GM19240 (cell line): ENCODE measurements around the gene SMYD2.

Experiments used
- DNase-seq: peaks from one replicate; pipeline ENCODE4 v3.0.0; 2011; ENCODE audit warnings: low spot score; ENCODE audit not compliant: insufficient read length

SMYD2 gene

GRCh38 chr1:214300149-214300780 is 19.3 kb downstream of the SMYD2 start:
- DNase-seq, result no peak

DNA sequence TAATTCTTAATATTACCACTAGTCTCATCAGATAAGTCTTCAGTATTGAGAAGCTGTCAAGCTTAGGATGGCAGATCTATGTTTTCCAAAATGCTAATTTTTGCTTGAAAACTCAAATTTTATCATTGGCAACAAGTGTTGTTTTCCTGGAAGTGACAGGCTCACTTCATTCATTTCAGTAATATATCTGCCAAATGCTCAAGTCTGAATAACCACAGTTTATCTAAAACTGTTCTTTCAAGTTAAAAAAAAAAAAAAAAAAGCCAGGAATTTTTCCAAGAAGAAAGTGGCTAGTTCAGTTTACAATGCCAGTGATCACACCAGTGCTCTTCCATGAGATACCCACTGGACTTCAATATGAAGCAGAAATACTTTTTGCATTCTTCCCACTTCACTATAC is 20.6 kb downstream of the SMYD2 start:
- DNase-seq, result no peak

DNA sequence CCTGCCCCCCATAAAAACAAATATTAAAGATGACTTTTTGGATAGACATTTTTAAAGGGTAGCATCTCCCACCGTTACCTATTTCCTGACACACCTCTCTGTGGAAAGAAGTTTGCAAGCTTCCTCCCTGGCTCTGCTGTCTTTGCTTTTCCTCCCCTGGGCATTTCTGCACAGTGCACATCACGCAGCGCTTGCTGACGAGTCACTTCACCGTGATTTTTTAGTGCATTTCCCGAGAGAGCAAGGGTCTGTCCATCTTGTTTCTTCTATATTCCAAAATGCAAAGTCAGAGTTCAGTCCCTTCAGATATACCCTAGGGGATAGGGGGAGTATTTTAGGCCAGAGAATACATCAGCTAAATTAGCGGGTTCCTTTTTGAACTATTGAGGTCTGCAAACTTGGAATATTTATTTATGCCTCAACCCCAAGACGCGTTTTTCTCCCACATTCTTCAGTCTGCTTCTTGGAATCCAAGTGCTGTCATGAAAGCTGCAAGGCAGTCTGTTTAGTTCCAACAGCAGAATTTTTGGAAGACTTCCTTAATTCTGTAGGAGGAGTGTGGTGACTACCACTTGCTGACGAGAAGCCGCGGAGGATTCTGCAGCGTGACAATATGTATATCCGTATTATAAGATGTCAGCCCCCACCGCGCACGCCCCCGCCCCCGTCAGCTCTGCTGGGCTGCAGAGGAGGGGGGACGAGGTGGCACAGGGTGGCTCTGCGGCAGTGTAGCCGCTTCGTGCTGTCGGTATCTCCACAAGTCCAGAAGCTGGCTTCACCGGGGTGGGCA is 22.4 kb downstream of the SMYD2 start:
- no peak for DNase-seq

- DNase-seq, result no peak
Observed at GRCh38 chr1:214305164-214305751, 24.3 kb downstream of the SMYD2 start.

GRCh38 chr1:214306269-214306668 is 25.3 kb downstream of the SMYD2 start:
- DNase-seq, result no peak

DNA sequence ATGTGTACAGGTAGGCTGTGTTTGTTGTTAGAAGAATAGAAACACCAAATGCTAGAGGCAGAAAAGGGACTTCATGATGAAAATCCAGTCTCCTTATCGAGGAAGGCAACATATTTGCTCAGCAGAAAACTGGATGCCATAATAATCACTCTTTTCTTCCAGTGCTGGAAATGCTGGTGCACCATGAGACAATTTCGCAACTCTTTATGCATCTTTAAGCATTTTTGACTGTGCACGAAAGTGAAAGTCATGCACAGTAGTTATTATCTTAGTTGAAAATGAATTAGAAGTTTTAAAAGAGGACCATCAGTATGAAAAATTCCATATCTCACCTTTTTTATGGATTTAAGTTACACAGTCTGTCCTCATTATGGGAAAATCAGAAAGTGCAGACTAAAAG is 29.1 kb downstream of the SMYD2 start:
- DNase-seq, result no peak

GRCh38 chr1:214310777-214311690 is 30.1 kb downstream of the SMYD2 start:
- no peak for DNase-seq

DNA sequence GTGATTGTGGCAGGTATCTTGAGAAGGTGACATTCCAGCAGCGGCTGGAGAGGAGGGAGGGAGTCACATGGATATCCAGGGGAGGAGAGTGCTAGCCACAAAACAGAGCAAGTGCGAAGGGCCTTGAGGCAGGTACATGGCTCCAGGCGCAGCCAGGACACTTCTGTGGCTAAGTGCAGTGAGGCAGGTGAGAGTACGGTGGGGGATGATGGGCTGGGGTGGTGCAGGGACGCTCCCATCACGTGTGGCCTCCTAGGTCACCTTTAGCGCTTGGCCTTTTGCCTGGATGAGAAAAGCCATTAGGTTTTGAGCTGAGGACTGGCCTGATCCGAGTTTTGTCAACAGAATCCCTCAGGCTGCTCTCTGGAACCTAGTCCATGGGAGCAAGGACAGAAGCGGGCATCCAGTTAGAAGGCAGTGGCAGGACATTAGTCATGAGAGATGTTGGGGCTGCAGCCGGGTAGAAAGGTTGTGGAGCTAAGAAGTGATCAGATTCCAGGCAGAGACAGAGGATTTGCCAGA is 31.6 kb downstream of the SMYD2 start:
- DNase-seq, result no peak

- DNase-seq, result no peak
Observed at GRCh38 chr1:214314178-214314843, 33.4 kb downstream of the SMYD2 start.

DNA sequence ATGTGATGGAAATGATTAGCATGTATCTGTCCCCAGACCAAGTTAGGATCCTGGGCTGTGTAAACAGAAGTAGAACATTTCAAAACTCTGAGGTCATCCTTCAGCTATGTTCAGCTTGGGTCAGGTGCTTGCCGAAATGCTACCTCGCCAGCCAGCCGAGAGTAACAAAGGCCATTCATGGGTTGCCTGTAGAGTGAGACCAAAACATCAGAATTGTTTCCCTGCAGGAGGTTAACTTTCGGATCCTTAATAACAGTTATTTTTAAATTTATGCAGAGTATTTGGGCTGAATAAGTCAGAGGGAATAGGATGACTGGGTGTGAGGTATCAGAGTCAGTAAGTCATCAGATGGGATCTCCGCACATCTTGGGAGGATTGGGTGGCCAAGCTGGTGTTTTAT is 35.6 kb downstream of the SMYD2 start:
- DNase-seq, result no peak

DNA sequence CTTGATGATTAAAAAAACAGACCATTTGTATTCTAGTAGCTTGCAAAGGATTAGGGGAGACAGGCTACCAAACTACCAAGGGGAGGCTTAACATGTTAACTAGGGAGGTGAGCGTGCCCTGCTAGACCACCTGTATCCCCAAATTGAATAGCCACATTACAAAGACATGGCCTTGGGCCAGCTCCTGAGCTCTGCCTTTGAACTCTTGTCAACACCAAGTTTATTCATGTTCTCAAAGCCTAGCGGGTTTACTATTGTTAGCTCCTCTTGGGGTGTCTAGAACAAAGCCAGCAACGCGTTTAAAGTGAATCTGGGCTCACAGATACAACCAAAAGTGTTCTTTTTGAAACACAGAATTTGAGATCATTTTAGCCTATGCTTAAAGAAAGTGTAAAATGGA is 36.3 kb downstream of the SMYD2 start:
- DNase-seq, result no peak

- no peak for DNase-seq
Observed at GRCh38 chr1:214317734-214318133, 36.8 kb downstream of the SMYD2 start.

DNA sequence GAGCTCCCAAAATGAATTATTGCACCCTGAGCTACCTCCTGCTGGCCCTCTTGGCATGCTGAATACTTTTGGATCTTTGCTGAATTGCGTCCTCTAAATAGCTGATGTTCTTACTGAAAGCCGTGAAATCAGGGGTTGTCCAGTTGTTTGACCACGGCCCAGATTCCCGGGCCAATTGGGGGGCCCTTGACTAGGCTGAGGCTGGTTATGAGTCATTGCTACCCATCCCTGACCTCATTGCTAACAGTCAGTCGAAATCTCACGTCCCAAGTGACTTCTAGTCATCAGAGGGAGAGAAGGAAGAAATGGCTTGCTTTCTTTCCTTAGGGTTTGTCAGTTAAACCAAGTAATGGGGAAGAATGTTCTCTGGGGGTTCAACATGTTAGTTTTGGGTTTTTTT is 37.4 kb downstream of the SMYD2 start:
- no peak for DNase-seq

DNA sequence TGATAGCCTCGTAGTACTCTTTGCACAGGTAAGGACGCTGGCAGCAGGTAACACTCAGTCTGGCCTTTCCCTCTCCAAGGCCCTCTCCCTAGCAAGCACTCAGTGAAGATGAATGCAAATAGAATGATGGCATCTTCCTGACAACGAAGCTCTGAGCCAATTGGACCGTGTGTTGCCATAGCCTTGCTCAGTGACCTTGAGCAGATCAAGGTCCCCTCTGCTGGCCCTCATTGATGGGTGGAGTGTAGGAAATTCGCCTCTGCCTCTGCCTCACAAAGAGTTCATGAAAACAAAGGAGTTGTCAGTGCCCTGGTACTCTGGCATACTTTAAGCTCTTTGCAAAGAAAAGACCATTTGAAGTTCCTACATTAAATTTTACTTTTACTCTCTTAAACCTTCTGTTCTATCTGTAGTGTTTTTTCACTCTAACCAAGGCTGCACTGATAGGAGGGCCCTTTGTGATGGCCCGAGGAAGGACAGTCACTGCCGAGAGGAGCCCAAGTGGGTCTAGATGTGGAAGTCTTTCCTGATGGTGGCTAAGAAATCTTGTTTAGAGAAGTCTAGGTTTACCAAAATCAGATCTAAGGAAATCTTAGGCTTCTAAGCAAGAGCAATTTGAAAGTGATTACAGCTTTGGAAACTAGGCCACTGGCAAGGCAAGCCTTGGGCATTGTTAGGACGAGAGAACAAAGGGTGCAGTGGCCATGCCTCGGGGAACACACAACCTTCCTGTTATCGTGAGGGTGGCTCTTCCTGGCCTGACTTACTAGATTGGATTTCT is 38.2 kb downstream of the SMYD2 start:
- no peak for DNase-seq

DNA sequence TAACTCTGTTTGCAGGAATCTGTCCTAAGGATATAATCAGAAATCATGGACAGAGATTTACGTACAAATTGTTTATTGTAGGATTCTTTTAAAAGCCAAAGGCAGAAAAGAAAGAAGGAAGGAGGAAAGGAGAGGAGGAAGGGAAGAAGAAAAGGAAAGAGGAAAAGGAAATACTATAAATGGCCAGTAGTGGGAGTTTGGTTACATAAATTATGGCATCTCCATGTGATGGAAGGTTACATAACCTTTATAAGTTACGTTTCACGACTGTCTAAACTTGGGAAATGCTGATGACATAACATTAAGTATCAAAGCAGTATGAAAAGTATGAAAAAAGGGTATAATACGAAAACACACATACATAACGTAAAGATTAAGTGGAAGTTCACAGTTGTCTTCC is 39.0 kb downstream of the SMYD2 start:
- DNase-seq, result no peak

DNA sequence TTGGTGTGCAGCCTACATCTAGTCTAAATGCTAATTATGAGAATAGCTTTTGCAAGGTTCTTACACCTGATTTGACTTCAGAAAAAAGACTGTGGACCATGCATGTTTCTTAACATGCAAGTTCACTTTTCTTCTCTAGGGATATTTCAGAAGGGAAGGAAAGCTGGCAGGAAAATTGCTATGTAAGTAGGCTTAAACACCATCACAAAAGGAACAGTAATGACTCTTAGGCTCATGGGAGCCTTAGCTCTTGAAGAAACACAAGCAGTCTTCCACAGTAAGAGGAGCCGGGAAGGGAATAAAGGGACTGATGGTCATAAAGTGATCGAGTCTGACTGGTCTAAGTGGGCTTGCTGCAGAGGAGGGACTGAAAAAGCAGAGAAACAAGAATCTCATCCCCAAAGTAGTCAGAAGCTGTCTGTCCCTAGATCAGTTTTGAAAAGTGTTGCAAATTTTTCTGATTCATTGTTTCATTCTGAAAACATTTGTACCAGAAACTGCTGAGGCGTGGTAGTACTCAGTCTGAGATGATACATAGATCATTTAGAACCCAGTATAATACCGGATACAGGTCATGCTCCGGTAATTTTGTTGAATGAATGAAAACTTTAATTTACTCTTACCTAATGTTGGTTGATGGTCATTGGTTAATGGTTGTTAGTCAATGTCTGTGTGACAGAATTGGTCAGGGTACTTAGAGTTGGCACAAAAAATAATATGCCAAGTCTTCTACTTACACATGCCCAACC is 40.9 kb downstream of the SMYD2 start:
- no peak for DNase-seq

DNA sequence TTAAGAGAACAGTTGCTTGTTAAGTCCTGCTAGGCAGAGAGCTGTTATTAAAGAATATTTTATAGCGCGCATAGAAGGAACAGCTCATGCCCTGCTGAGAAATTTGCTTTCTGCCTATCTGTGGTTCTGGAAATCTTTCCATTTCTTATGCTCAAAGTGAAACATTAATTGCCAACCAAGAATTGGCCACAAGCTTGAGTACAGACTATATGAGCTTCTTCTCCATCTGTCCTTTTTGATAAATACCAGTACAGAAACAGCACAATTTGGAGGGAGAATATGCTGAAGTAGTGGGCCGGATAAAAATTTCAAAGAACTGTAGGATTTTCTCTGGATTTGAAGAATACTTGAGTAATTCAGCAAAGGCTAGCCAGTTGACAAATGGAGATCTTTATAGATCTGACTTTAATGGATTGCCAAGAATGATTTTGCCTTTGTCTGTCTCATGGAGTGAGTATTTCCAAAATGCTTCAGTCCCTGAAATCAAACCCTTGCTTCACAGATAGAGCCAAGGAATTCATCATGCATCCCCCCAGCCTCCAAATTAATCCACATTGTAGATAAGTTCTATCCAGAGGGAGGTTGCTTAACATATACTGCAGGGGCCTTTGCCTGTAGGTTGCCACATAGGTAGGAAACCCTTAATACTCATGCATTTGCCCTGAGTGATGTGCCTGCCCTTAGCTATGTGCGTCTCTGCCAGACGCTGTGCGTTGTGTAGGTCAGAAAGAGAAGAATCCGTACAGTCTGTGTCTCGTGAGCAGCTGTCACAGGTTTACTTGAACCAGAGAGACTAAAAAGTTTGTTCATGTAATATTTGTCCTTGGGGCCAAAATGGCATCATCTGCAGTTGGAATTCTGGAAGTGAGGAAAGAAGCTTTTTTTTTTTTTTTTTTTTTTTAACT is 44.2 kb downstream of the SMYD2 start:
- no peak for DNase-seq

GRCh38 chr1:214326406-214326805 is 45.4 kb downstream of the SMYD2 start:
- DNase-seq, result no peak
